Superior temporal gyrus (tissue), 1 donor: Measurements from ENCODE around the gene GRAP2.

Experiments
- DNase-seq: peaks from one replicate; pipeline ENCODE4 v3.0.0-alpha.2; 2016; ENCODE audit errors: extremely low spot score

The GRAP2 gene

DNA sequence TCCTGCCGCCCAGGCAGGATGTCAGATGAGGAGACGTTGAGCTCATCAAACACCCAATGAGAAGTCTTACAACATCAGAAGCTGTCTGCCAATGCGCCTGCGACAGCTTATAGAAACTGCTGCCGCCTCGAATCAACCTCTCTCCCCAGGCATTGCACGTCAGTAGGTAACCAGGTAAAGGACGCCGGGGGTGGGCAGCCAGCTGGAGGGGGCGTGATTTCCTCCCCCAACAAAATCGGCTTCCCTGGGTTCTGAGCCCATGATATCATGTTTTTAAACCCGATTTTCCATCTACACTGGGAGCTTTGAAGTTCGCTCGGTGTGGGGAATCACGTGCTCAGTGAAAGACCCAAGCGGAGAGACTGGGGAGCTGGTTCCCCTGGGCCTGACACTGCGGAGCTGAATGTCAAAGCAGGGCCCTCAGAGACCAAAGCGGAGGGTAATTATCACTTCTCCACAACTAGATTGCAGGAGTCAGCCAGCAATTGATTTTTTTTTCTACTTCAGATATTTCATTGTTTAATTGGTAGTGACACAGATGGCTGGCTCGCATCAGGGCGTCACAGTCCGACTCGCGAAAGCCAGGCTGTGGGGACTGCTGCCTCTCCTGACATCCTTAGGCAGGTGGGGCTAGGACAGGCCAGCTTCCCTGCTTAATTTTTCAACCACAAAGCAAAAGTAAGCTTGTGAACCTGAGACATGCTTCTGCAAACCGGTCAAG is 109.2 kb downstream of the GRAP2 start:
- DNase-seq = no peak

DNA sequence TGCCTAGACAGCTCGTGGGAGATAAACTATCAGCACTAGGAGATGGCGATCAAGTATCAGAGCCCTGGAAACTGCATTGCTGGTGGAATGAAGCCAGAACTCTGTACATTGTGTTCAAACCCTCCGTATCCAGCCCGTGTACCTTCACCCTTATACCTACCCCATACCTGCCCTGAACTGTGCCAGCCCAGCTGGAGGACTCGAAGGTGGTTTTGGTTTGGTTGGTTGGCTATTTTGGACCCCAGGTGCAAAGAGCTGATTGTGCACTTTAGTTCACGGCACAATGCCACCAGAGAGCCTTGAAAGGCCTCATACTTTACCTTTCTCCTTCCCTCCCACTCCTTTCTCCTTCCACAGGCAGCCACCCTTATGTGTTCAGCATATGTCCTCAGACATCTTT is 109.9 kb downstream of the GRAP2 start:
- DNase-seq = no peak

DNA sequence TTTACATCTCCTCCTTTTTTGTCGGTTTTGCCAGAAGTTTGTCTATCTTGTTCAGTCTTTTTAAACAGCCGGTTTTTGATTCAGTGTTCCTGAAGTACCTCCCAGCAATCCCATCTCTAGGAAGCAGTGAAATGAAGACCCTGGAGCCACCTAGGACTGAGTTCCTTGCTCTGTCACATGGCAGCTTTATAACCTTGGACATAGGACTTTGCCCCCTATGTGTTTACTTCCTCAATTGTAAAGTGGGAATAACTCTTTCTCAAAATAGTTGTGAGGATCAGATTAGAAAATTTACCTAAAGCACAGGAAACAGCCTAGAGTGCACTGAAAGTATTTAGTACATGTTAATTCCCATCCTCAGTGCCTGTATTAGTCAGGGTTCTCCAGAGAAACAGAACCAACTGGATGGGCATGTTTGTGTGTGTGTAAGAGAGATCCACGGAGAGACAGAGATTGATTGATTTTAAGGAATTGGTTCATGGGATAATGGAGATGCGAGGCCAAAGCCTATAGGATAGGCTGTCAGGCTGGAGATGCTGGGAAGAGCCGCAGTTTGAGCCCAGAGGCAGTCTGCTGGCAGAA is 113.9 kb downstream of the GRAP2 start:
- no peak for DNase-seq

DNA sequence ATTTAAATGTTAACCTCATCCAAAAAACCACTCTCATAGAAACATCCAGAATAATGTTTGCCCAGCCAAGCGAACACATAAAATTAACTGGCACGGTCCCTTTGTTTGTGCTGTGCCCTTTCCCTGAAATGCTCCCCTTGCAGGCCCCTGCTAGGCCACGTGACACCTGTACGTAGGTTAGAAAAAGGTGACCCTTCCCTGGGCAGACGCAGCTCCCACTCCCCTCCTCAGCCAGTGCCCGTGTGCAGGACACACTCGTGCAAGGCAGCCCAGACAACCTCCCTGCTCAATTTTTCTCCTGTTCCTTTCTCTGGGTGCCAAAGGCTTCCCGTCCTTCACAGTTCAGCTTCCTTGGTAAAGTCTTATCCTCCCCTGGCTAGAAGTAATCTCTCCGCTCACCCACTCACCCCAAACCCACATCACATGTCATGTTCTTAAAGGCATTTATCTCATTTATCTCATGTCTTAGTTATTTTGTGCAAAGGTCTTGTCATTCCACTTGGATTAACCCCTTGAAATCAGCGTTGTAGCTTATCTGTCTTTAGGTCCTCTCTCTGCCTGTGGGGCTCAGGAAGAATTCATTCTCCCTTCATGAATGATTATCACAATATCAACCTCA is 114.6 kb downstream of the GRAP2 start:
- no peak for DNase-seq

DNA sequence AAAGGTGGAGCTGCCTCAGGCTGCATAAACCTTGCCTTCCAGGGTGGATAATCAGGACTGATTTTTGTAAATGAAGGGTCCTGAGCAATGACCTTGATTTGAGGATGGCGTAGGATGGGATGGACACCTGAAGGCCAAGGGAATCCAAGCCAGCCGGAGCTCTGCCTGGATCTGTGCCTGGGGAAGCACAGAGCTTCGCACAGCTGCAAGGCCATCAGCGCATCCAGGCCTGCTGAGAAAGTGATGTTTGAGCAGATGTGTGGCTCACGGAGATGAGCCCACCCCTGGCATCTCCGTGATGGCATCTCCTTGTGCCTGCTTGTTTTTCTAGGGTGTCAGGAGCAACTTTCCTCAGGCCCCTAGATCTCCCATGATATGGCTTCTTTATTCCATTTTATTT is 117.2 kb downstream of the GRAP2 start:
- DNase-seq = no peak

DNA sequence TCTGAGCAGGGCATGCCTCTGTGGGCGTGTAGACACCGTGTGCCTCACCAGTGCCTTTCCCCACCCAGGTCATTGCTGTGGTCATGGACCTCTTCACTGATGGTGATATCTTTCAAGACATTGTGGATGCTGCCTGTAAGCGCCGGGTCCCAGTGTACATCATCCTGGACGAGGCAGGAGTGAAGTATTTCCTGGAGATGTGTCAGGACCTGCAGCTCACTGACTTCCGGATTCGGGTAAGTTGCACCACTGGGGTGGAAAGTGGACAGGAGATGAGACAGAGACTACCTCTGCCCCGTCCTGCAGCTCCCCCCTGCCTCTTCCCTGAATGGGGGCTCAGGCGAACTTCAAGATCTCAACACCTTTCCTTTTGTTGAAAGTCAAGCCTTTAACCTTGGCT is 118.2 kb downstream of the GRAP2 start:
- DNase-seq = no peak

DNA sequence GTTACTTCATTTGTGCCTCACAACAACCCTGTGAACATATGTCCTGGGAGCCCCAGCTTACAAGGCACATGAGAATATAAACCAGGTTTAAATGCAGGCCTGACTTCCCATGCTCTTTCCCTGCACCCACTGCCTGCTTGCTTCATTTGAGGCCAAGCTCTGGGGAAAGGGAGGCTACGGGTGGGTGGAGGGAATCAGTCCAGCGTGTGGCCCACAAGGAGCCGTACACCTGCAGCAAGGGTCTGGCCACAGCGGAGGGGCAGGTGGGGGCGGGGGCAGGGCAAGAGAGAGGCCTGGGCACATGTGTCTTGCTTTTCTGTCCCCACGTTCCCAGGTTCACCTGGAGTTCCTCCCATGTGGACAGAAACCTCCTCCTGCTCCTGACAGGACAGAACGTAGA is 120.1 kb downstream of the GRAP2 start:
- DNase-seq = no peak

DNA sequence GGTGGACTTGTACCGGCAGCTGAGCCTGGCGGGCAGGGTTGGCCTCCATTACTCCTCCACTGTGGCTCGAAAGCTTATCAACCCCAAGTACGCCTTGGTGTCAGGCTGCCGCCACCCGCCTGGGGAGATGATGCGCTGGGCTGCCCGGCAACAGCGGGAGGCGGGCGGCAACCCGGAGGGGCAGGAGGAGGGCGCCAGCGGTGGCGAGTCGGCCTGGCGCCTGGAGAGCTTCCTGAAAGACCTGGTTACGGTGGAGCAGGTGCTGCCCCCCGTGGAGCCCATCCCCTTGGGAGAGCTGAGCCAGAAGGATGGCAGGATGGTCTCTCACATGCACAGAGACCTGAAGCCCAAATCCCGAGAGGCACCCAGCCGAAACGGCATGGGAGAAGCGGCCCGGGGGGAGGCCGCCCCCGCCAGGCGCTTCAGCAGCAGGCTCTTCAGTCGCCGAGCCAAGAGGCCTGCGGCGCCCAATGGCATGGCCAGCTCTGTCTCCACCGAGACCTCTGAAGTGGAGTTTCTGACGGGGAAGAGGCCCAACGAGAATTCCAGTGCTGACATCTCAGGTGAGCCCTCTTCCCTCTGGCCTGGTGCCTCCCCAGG is 120.6 kb downstream of the GRAP2 start:
- no peak for DNase-seq

DNA sequence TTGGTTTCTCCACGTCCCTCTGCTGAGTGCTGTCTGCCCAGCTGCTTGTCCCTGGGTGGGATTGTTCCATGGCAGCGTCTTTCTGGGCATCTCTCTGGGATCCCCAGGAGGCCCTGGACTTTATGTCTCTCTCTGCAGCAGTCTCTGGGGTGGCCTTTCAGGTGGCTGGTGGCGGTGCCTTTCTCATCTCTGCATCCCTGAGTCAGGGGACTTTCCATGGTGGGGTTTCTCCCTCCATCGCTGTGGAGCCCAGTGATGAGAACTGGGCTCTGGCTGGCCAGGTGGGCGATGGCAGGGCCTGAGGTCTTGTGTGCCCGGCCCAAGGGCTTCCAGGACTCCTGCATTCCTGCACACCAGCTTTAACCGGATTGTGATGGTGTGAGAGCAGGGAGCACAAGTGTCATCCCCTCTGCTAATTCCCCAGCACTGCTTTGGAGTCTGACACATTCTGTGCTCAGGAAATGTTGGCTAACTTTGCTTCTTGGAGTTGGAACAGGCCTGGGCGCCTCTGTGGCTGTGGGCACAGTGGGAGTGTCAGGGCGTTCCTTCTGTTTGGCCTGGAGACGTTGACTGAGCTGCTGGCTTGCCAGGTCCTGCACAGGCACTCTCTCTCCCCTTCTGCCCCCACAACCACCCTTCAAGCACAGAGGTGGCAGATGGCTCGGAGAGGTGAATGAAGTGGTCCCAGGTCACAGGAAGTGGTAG is 121.8 kb downstream of the GRAP2 start:
- DNase-seq = no peak
